Smooth muscle cell (in vitro differentiated cells): ENCODE results near the gene SLC22A16. TPM values are rescaled to one million over a fixed set of nuclear protein-coding genes. Genes with fewer than 3 reads are reported as not detected.

Source experiments
- DNase-seq: peaks from one replicate; lab custom pipeline; 2025; ENCODE audit not compliant: unreplicated experiment; lab: John Stamatoyannopoulos, UW
- H2AFZ ChIP-seq: fragments of 200-600 bp; sonication (generic); 2 replicates; pipeline ENCODE4 v1.6.0; 2016; ENCODE audit warnings: antibody characterized with exemption, low read depth, mild to moderate bottlenecking
- H3F3A ChIP-seq: fragments of 200-600 bp; sonication (generic); 2 replicates; pipeline ENCODE4 v1.6.0; 2017; ENCODE audit warnings: antibody characterized with exemption, low read depth
- H3K27ac ChIP-seq: fragments of 200-600 bp; sonication (generic); 2 replicates; pipeline ENCODE4 v1.5.1; 2016; ENCODE audit warnings: low read depth, mild to moderate bottlenecking
- H3K27me3 ChIP-seq: fragments of 200-600 bp; sonication (generic); 2 replicates; pipeline ENCODE4 v1.6.1; 2016; ENCODE audit warnings: low read depth, mild to moderate bottlenecking
- H3K36me3 ChIP-seq: fragments of 200-600 bp; sonication (generic); 2 replicates; pipeline ENCODE4 v1.5.1; 2016; ENCODE audit warnings: low read depth
- H3K4me1 ChIP-seq: fragments of 200-600 bp; sonication (generic); 2 replicates; pipeline ENCODE4 v1.5.1; 2016; ENCODE audit warnings: low read depth
- H3K4me2 ChIP-seq: fragments of 200-600 bp; sonication (generic); 2 replicates; pipeline ENCODE4 v1.6.0; 2016; ENCODE audit warnings: mild to moderate bottlenecking
- H3K4me3 ChIP-seq: fragments of 200-600 bp; sonication (generic); 2 replicates; pipeline ENCODE4 v1.5.1; 2016; ENCODE audit warnings: mild to moderate bottlenecking
- H3K79me2 ChIP-seq: fragments of 200-600 bp; sonication (generic); 2 replicates; pipeline ENCODE4 v1.6.0; 2016; ENCODE audit warnings: low read depth, mild to moderate bottlenecking
- H3K9ac ChIP-seq: fragments of 200-600 bp; sonication (generic); 2 replicates; pipeline ENCODE4 v1.6.0; 2016; ENCODE audit warnings: low read depth
- H3K9me3 ChIP-seq: fragments of 200-600 bp; sonication (generic); replicated peaks from 2 replicates; pipeline ENCODE4 v1.5.1; 2016; ENCODE audit warnings: low read depth
- H4K20me1 ChIP-seq: fragments of 200-600 bp; sonication (generic); 2 replicates; pipeline ENCODE4 v1.6.0; 2016; ENCODE audit warnings: low read depth
- WGBS: methylation state at CpG from one replicate; pipeline ENCODE4 v1.1.7; 2016; ENCODE audit warnings: low lambda C conversion rate; 5-methylcytosine and 5-hydroxymethylcytosine counted together
- polyA plus RNA-seq: library from polyadenylated mRNA; unstranded; fragments of >200 nt; fragmentation: Nextera tagmentation; extraction: Ambion mirVana; gene quantifications from 2 replicates; pipeline ENCODE4 v1.2.1, GENCODE V29; 2016
- total RNA-seq: library from RNA; depleted of rRNA; stranded (reverse); fragments of >200 nt; gene quantifications from 2 replicates; pipeline ENCODE4 v1.2.3, GENCODE V29; 2014
- TF ChIP-seq, protein P1 (sequence below): fragments of 200-600 bp; sonication (generic); IDR thresholded peaks from 2 replicates; pipeline ENCODE4 v1.5.1; 2017; ENCODE audit warnings: borderline replicate concordance, mild to moderate bottlenecking, antibody characterized with exemption; ENCODE audit not compliant: insufficient read depth, poor library complexity, severe bottlenecking

SLC22A16 gene
- total and polyA plus RNA-seq, 2 experiments from 2014 or later, result not detected

DNA sequence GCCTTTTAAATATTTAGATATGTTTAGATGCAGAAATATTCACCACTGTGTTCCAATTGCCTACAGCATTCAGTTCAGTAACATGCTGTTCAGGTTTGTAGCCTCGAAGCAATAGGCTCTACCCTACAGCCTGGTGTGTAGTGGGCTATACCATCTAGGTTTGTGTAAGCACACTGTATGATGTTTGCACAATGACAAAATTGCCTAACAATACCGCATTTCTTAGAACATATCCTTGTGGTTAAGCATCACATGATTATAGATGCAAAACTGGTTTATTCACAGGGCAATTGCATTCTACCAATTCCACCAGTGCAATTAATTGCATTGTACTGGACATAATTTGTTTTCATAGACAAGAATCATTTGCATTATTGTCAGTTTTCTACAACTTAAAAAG, 7.9 kb upstream of the SLC22A16 start:
- Histone ChIP-seq H3K4me2 (no peak overlapping the region), H2AFZ (no peak overlapping the region), H3K9me3 (no peaks in the 10 kb centered on the region), H3F3A (no peaks in the 10 kb centered on the region), H3K27ac (no peak overlapping the region), H3K9ac (no peak overlapping the region), H4K20me1 (no peaks in the 10 kb centered on the region), H3K4me1 (no peaks in the 10 kb centered on the region), H3K4me3 (no peak overlapping the region), H3K79me2 (no peaks in the 10 kb centered on the region), H3K36me3 (no peaks in the 10 kb centered on the region), H3K27me3 (no peaks in the 10 kb centered on the region)
- WGBS, result 93% methylated on average over 2 of the region's 2 CpGs
- TF ChIP-seq, protein P1, sequence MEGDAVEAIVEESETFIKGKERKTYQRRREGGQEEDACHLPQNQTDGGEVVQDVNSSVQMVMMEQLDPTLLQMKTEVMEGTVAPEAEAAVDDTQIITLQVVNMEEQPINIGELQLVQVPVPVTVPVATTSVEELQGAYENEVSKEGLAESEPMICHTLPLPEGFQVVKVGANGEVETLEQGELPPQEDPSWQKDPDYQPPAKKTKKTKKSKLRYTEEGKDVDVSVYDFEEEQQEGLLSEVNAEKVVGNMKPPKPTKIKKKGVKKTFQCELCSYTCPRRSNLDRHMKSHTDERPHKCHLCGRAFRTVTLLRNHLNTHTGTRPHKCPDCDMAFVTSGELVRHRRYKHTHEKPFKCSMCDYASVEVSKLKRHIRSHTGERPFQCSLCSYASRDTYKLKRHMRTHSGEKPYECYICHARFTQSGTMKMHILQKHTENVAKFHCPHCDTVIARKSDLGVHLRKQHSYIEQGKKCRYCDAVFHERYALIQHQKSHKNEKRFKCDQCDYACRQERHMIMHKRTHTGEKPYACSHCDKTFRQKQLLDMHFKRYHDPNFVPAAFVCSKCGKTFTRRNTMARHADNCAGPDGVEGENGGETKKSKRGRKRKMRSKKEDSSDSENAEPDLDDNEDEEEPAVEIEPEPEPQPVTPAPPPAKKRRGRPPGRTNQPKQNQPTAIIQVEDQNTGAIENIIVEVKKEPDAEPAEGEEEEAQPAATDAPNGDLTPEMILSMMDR, result no peak
- no peak for DNase-seq

DNA sequence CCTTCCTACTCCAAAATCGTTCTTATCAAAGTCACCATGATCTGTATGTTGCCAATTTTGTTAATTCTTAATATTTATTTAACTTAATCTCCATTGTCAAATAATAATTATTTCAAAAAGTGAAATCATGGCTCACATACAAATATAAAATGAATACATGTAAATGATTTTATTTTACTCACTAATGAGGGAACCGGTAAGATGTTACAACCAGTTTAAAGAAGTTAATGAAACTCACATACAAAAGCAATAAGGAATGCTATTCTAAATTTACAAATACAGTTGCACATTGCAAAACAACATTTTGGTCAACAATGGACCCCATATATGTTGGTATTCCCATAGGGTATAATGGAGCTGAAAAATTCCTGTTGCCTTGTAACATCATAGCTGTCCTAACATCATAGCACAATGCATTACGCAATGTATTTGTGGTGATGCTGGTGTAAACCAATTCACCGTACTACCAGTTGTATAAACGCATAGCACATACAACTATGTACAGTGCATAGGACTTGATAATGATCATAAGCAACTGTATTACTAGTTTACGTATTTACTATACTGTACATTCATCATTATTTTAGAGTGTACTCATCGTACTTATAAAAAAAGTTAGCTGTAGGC, 6.5 kb upstream of the SLC22A16 start:
- Histone ChIP-seq H3K9me3 (no peaks in the 10 kb centered on the region), H3K4me2 (no peak overlapping the region), H3K4me3 (no peak overlapping the region), H2AFZ (no peak overlapping the region), H3K27ac (no peak overlapping the region), H3K36me3 (no peaks in the 10 kb centered on the region), H3K9ac (no peak overlapping the region), H3K27me3 (no peaks in the 10 kb centered on the region), H3K79me2 (no peaks in the 10 kb centered on the region), H4K20me1 (no peaks in the 10 kb centered on the region), H3F3A (no peaks in the 10 kb centered on the region), H3K4me1 (no peaks in the 10 kb centered on the region)
- TF ChIP-seq, protein P1, result no peak
- 92% methylated on average over 7 of the region's 7 CpGs for WGBS
- DNase-seq, result no peak

DNA sequence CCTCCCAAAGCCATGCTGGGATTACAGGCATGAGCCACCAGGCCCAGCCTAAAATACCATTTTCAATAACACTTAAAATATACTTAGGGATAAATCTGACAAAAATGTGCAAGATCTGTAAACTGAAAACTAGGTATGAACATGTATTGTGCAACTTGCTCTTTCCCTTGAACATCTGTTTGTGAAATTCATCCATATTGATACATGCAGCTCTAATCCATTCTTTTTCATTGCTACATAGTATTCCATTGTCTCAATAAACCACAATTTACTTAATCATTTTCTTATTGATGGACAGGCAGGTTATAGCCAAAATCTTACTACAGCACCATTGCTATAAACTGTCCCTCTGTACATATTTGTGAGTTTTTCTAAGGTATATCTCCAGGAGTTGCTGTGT, 4.7 kb upstream of the SLC22A16 start:
- Histone ChIP-seq H2AFZ (no peak overlapping the region), H3K27ac (no peak overlapping the region), H4K20me1 (no peaks in the 10 kb centered on the region), H3K4me3 (no peak overlapping the region), H3K4me2 (no peak overlapping the region), H3K36me3 (no peaks in the 10 kb centered on the region), H3K9ac (no peak overlapping the region), H3F3A (no peaks in the 10 kb centered on the region), H3K4me1 (no peaks in the 10 kb centered on the region), H3K9me3 (no peaks in the 10 kb centered on the region), H3K27me3 (no peaks in the 10 kb centered on the region), H3K79me2 (no peaks in the 10 kb centered on the region)
- DNase-seq, result no peak
- TF ChIP-seq, protein P1, result no peak

DNA sequence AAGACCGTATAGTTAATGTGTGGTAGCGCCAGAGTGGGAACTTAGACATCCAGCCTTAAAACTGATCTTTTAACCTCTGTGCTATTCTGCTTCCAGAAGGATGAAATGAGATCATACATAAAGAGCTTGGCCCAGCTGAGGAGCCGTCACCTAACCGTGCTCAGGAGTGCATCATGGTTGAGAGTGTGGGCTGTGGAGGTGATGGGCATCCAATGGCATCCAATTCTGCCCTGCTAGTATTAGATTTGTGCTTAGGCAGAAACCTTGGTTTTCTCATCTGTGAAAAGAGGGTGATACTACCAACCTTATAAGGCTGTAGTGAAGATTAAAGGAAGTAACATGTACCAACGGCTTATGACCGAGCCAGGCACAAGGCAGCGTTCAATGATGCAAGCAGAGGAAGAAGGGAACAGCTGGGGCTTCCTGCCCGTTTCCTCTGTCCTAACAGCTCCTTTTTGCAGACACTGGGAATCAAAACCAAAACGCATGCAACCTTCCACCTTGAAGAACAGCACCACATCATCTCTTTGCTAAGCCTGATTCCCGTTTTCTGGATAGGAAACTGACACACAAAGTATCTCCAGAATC, 1.3 kb downstream of the SLC22A16 start:
- Histone ChIP-seq H3K27me3 (no peaks in the 10 kb centered on the region), H3K4me1 (no peaks in the 10 kb centered on the region), H3K36me3 (no peaks in the 10 kb centered on the region), H2AFZ (no peak overlapping the region), H3K27ac (no peak overlapping the region), H3K79me2 (no peaks in the 10 kb centered on the region), H3K9ac (no peak overlapping the region), H3F3A (no peaks in the 10 kb centered on the region), H4K20me1 (no peaks in the 10 kb centered on the region), H3K4me2 (no peak overlapping the region), H3K9me3 (no peaks in the 10 kb centered on the region), H3K4me3 (no peak overlapping the region)
- 93% methylated on average over 10 of the region's 10 CpGs for WGBS
- TF ChIP-seq, protein P1, result no peak
- DNase-seq, result no peak
